Suprapubic skin (tissue), 4 donors: Measurements from ENCODE around the gene LORICRIN. TPM values are rescaled to one million over a fixed set of nuclear protein-coding genes. Genes with fewer than 3 reads are reported as not detected.

Experiments
- DNase-seq, 2 donors: peaks; one replicate each; pipeline ENCODE4 v3.0.0-alpha.2; 2019; ENCODE audit warnings: low spot score in 2 of 2
- H3K27ac ChIP-seq: fragments of 200-600 bp; sonication (generic); one replicate; pipeline ENCODE4 v1.5.1; 2019
- H3K27me3 ChIP-seq: fragments of 200-600 bp; sonication (generic); one replicate; pipeline ENCODE4 v1.5.1; 2019
- H3K36me3 ChIP-seq: fragments of 200-600 bp; sonication (generic); one replicate; pipeline ENCODE4 v1.5.1; 2019
- H3K4me1 ChIP-seq: fragments of 200-600 bp; sonication (generic); one replicate; pipeline ENCODE4 v1.5.1; 2019
- H3K4me3 ChIP-seq: fragments of 200-600 bp; sonication (generic); one replicate; pipeline ENCODE4 v1.5.1; 2019; ENCODE audit warnings: mild to moderate bottlenecking
- H3K9me3 ChIP-seq: fragments of 200-600 bp; sonication (generic); one replicate; pipeline ENCODE4 v1.5.1; 2019
- CTCF ChIP-seq, 2 donors: fragments of 200-600 bp in 1 of 2; fragments of 450-650 bp in 1 of 2; sonication (generic) in 1 of 2; IDR thresholded peaks; one replicate each; pipeline ENCODE4 v1.5.1; 2016 to 2019; ENCODE audit warnings: antibody characterized with exemption in 2 of 2, mild to moderate bottlenecking in 1 of 2, moderate library complexity in 1 of 2
- EP300 ChIP-seq: sonication (generic); formaldehyde crosslinking; IDR thresholded peaks from one replicate; pipeline ENCODE4 v1.6.1; 2017; ENCODE audit warnings: antibody characterized with exemption
- POLR2A ChIP-seq, 2 donors: fragments of 450-650 bp; IDR thresholded peaks; one replicate each; pipeline ENCODE4 v1.6.1; 2017; ENCODE audit warnings: antibody characterized with exemption in 2 of 2, mild to moderate bottlenecking in 2 of 2, moderate library complexity in 2 of 2
- POLR2AphosphoS5 ChIP-seq, 3 donors: sonication (generic); formaldehyde crosslinking; IDR thresholded peaks; one replicate each; pipeline ENCODE4 v1.6.1; 2017; ENCODE audit warnings: antibody characterized with exemption in 3 of 3
- WGBS: methylation state at CpG from one replicate; pipeline ENCODE4 v1.1.5; 2018; 5-methylcytosine and 5-hydroxymethylcytosine counted together
- total RNA-seq, 4 donors: library from RNA; depleted of rRNA; stranded (reverse); fragments of >200 nt; gene quantifications; one replicate each; pipeline ENCODE4 v1.1.0, GENCODE V29; 2016

The LORICRIN gene
- total RNA-seq, 4 donors from 2014 or later = 14.9 to 257 (median 228) TPM

- no peak for DNase-seq
- no peak overlapping the region for H3K4me3 ChIP-seq
- H3K9me3 ChIP-seq = no peaks in the 10 kb centered on the region
- H3K27me3 ChIP-seq = peaks cover 4% of the 10 kb centered on the region
- H3K36me3 ChIP-seq = no peaks in the 10 kb centered on the region
- TF ChIP-seq CTCF (IDR thresholded peaks at IDR 0.05) (no peak), EP300 (no peak), POLR2A (IDR thresholded peaks at IDR 0.05) (no peak), POLR2AphosphoS5 (IDR thresholded peaks at IDR 0.05) (no peak)
- no peaks in the 10 kb centered on the region for H3K4me1 ChIP-seq
- H3K27ac ChIP-seq = peak overlapping the region; percentile 8
- WGBS = 57% methylated on average over 4 of the region's 4 CpGs
These were observed 28.1 kb upstream of the LORICRIN start for GRCh38 chr1:153231363-153231762.

GRCh38 chr1:153231785-153232184, 27.7 kb upstream of the LORICRIN start:
- TF ChIP-seq CTCF (IDR thresholded peaks at IDR 0.05) (no peak), EP300 (no peak), POLR2A (IDR thresholded peaks at IDR 0.05) (no peak), POLR2AphosphoS5 (IDR thresholded peaks at IDR 0.05) (no peak)
- Histone ChIP-seq H3K36me3 (no peaks in the 10 kb centered on the region), H3K27me3 (peaks cover 4% of the 10 kb centered on the region), H3K4me3 (no peak overlapping the region), H3K27ac (no peak overlapping the region), H3K9me3 (no peaks in the 10 kb centered on the region), H3K4me1 (no peaks in the 10 kb centered on the region)
- DNase-seq = no peak
- 79% methylated on average over 2 of the region's 2 CpGs for WGBS

- no peaks in the 10 kb centered on the region for H3K9me3 ChIP-seq
- no peaks in the 10 kb centered on the region for H3K36me3 ChIP-seq
- no peaks in the 10 kb centered on the region for H3K4me1 ChIP-seq
- 45% methylated on average over 3 of the region's 3 CpGs for WGBS
- no peak for DNase-seq
- H3K4me3 ChIP-seq = no peak overlapping the region
- peaks cover 4% of the 10 kb centered on the region for H3K27me3 ChIP-seq
- TF ChIP-seq POLR2AphosphoS5 (IDR thresholded peaks at IDR 0.05) = no peak
- TF ChIP-seq CTCF (IDR thresholded peaks at IDR 0.05) = no peak
- TF ChIP-seq POLR2A (IDR thresholded peaks at IDR 0.05) = no peak
- TF ChIP-seq EP300 = no peak
- H3K27ac ChIP-seq = no peak overlapping the region
These were observed 26.9 kb upstream of the LORICRIN start for GRCh38 chr1:153232553-153232952.

GRCh38 chr1:153233448-153233847, 26.0 kb upstream of the LORICRIN start:
- Histone ChIP-seq H3K9me3 (no peaks in the 10 kb centered on the region), H3K4me3 (no peak overlapping the region), H3K4me1 (no peaks in the 10 kb centered on the region), H3K27me3 (no peaks in the 10 kb centered on the region), H3K27ac (no peak overlapping the region), H3K36me3 (no peaks in the 10 kb centered on the region)
- no peak for DNase-seq
- 91% methylated on average over 1 of the region's 1 CpG for WGBS
- TF ChIP-seq POLR2A (IDR thresholded peaks at IDR 0.05) = no peak
- no peak for TF ChIP-seq EP300
- TF ChIP-seq POLR2AphosphoS5 (IDR thresholded peaks at IDR 0.05) = no peak
- no peak for TF ChIP-seq CTCF (IDR thresholded peaks at IDR 0.05)

GRCh38 chr1:153238527-153238926, 21.0 kb upstream of the LORICRIN start:
- no peak for DNase-seq
- no peaks in the 10 kb centered on the region for H3K36me3 ChIP-seq
- no peak overlapping the region for H3K27ac ChIP-seq
- no peak for TF ChIP-seq POLR2AphosphoS5 (IDR thresholded peaks at IDR 0.05)
- TF ChIP-seq POLR2A (IDR thresholded peaks at IDR 0.05) = no peak
- TF ChIP-seq CTCF (IDR thresholded peaks at IDR 0.05) = no peak
- TF ChIP-seq EP300 = no peak
- no peak overlapping the region for H3K4me3 ChIP-seq
- no peaks in the 10 kb centered on the region for H3K27me3 ChIP-seq
- H3K4me1 ChIP-seq = no peaks in the 10 kb centered on the region
- H3K9me3 ChIP-seq = no peaks in the 10 kb centered on the region
- WGBS = 33% methylated on average over 2 of the region's 2 CpGs
